ENCODE results near the gene DHX9. TPM values are rescaled to one million over a fixed set of nuclear protein-coding genes. Genes with fewer than 3 reads are reported as not detected.

DHX9 gene
- total RNA-seq, 3 donors from 2014 or later (not counting 1 experiment from before 2014, with no cell fraction given), result 208 to 226 (median 226) TPM

DNA sequence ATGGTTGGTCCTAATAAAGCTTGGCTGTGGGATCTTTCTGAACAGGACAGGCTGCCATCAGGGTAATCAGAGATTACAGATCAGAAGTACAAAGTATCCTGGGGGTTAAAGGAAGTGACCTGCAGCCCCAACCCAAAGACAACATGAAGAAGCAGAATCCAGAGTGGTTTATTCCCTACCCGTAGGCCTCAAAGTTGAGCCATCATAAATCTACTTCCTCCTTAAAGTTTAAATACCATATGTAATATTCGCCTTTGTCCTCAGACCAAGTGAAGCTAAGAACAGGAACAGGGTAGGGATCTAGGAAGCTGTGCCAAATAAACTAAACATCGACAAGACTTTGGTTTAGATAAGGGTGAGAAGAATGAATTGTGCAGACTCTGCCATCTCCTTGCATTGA lies 15.9 kb upstream of the DHX9 start:
- H3K4me1 ChIP-seq (ENCODE audit: control insufficient read depth, insufficient read depth, low read length), result no peaks in the 10 kb centered on the region
- intact Hi-C loops (cut with micrococcal nuclease), result no loop called here
- WGBS (ENCODE audit: insufficient coverage), result 84% methylated on average over 3 of the region's 3 CpGs
- H3K9me3 ChIP-seq (ENCODE audit: control insufficient read depth, insufficient read depth, low read length), result no peaks in the 10 kb centered on the region
- no peak overlapping the region for H3K27ac ChIP-seq (ENCODE audit: low read length)
- Mint-ChIP-seq H3K4me1 (no peaks in the 10 kb centered on the region), H3K27ac (no peak overlapping the region), H3K36me3 (no peaks in the 10 kb centered on the region), H3K4me3 (no peak overlapping the region), H3K27me3 (ENCODE audit: low read depth in 2 of 2) (peaks cover 2 to 6% of the 10 kb centered on the region in 2 donors), H3K9me3 (no peaks in the 10 kb centered on the region)
- H3K27me3 ChIP-seq (ENCODE audit: control insufficient read depth, insufficient read depth, low read length), result no peaks in the 10 kb centered on the region
- ATAC-seq (no peak), DNase-seq (no peak)
- no peak overlapping the region for H3K4me3 ChIP-seq (ENCODE audit: low read length)
- TF ChIP-seq, protein P1, sequence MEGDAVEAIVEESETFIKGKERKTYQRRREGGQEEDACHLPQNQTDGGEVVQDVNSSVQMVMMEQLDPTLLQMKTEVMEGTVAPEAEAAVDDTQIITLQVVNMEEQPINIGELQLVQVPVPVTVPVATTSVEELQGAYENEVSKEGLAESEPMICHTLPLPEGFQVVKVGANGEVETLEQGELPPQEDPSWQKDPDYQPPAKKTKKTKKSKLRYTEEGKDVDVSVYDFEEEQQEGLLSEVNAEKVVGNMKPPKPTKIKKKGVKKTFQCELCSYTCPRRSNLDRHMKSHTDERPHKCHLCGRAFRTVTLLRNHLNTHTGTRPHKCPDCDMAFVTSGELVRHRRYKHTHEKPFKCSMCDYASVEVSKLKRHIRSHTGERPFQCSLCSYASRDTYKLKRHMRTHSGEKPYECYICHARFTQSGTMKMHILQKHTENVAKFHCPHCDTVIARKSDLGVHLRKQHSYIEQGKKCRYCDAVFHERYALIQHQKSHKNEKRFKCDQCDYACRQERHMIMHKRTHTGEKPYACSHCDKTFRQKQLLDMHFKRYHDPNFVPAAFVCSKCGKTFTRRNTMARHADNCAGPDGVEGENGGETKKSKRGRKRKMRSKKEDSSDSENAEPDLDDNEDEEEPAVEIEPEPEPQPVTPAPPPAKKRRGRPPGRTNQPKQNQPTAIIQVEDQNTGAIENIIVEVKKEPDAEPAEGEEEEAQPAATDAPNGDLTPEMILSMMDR (IDR thresholded peaks at IDR 0.05), result no peak
- peaks cover 1% of the 10 kb centered on the region for H3K36me3 ChIP-seq (ENCODE audit: control insufficient read depth, insufficient read depth, low read length)

DNA sequence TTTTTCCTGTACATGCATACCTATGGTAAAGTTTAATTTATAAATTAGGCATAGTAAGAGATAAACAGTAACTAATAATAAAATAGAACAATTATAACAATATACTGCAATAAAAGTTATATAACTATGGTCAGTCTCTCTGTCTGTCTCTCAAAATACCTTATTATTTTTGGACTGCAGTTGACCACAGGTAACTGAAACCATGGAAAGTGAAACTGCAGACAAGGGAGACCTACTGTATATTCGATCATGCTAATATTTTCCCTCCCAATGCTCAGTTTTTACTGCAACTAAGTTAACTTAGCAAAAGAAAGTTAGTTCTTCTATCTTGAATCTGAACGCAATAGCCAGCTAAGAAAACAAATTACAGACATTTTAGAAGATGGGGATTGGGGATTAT lies 12.3 kb upstream of the DHX9 start:
- 57% methylated on average over 1 of the region's 2 CpGs for WGBS (ENCODE audit: insufficient coverage)
- H3K27ac Mint-ChIP-seq, result no peak overlapping the region
- H3K4me1 ChIP-seq (ENCODE audit: control insufficient read depth, insufficient read depth, low read length), result no peaks in the 10 kb centered on the region
- H3K36me3 ChIP-seq (ENCODE audit: control insufficient read depth, insufficient read depth, low read length), result no peaks in the 10 kb centered on the region
- TF ChIP-seq, protein P1 (IDR thresholded peaks at IDR 0.05), result no peak
- no peaks in the 10 kb centered on the region for H3K4me1 Mint-ChIP-seq
- peaks cover 2 to 6% of the 10 kb centered on the region in 2 donors for H3K27me3 Mint-ChIP-seq (ENCODE audit: low read depth in 2 of 2)
- no peak overlapping the region for H3K4me3 ChIP-seq (ENCODE audit: low read length)
- H3K27me3 ChIP-seq (ENCODE audit: control insufficient read depth, insufficient read depth, low read length), result no peaks in the 10 kb centered on the region
- intact Hi-C loops (cut with micrococcal nuclease), result no loop called here
- ATAC-seq, result no peak
- H3K9me3 Mint-ChIP-seq, result no peaks in the 10 kb centered on the region
- DNase-seq, result no peak
- no peaks in the 10 kb centered on the region for H3K36me3 Mint-ChIP-seq
- no peak overlapping the region for H3K27ac ChIP-seq (ENCODE audit: low read length)
- H3K4me3 Mint-ChIP-seq, result no peak overlapping the region
- no peaks in the 10 kb centered on the region for H3K9me3 ChIP-seq (ENCODE audit: control insufficient read depth, insufficient read depth, low read length)

DNA sequence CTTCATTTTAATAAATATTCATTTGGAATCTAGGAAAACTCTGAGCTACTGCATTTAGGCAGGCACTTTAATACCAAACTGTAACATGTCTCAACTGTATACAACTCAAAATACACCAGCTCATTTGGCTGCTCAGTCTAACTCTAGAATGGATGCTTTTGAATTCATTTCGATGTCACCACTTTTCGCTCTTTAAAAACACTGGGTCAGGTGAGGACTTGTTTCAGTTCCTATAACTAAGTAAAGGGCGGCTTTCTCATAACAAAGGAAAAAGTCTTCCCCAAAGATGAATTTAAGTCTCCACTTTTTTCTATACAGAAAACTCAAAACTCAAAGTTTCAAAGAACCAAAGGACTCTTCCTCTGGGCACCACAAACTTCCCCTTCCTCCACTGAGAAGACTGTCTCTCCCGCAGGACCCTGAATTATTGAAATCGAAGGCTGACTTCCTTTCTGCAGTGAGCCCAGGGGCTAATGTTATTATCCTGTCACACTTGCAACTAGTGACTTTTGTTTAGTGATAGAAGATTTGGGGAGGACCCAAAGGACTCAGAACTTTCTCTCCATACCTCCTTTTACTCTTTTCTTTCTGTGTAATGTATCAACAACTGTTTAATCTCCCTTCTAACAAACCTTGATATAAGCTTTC lies 9.7 kb upstream of the DHX9 start:
- DNase-seq, result no peak
- no peaks in the 10 kb centered on the region for H3K9me3 ChIP-seq (ENCODE audit: control insufficient read depth, insufficient read depth, low read length)
- H3K36me3 Mint-ChIP-seq, result no peaks in the 10 kb centered on the region
- no peak overlapping the region for H3K4me3 Mint-ChIP-seq
- H3K27me3 ChIP-seq (ENCODE audit: control insufficient read depth, insufficient read depth, low read length), result no peaks in the 10 kb centered on the region
- intact Hi-C loops (cut with micrococcal nuclease), result no loop called here
- H3K27ac Mint-ChIP-seq, result no peak overlapping the region
- TF ChIP-seq, protein P1 (IDR thresholded peaks at IDR 0.05), result no peak
- no peaks in the 10 kb centered on the region for H3K9me3 Mint-ChIP-seq
- no peak overlapping the region for H3K27ac ChIP-seq (ENCODE audit: low read length)
- ATAC-seq, result no peak
- H3K4me3 ChIP-seq (ENCODE audit: low read length), result no peak overlapping the region
- H3K4me1 ChIP-seq (ENCODE audit: control insufficient read depth, insufficient read depth, low read length), result no peaks in the 10 kb centered on the region
- peaks cover 0 to 2% of the 10 kb centered on the region in 2 donors for H3K27me3 Mint-ChIP-seq (ENCODE audit: low read depth in 2 of 2)
- no peaks in the 10 kb centered on the region for H3K36me3 ChIP-seq (ENCODE audit: control insufficient read depth, insufficient read depth, low read length)
- 46% methylated on average over 5 of the region's 5 CpGs for WGBS (ENCODE audit: insufficient coverage)
- H3K4me1 Mint-ChIP-seq, result no peaks in the 10 kb centered on the region

DNA sequence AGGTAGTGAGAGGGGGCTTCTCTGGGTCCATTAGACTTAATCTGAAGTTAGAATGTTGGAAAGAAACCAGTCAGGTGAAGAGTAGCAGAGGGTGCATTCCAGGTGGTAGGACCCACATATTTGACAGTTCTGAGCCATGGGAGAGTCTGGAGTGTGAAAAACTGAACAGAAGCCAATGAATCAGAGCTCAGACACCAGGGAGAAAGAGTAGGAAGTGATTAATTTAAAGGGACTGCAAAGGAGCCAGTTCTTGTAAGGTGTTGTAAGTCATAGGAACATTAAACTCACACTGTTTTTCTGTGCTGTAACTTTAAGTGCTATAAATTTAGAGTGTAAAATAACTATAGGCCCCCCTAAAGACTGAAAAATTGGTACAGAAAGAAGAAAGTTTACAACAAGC lies 5.9 kb upstream of the DHX9 start:
- Mint-ChIP-seq H3K36me3 (no peaks in the 10 kb centered on the region), H3K27me3 (ENCODE audit: low read depth in 2 of 2) (peaks cover 4 to 8% of the 10 kb centered on the region in 2 donors), H3K27ac (no peak overlapping the region), H3K4me3 (no peak overlapping the region), H3K9me3 (no peaks in the 10 kb centered on the region), H3K4me1 (no peaks in the 10 kb centered on the region)
- Histone ChIP-seq H3K27me3 (ENCODE audit: control insufficient read depth, insufficient read depth, low read length) (no peaks in the 10 kb centered on the region), H3K4me1 (ENCODE audit: control insufficient read depth, insufficient read depth, low read length) (no peaks in the 10 kb centered on the region), H3K27ac (ENCODE audit: low read length) (no peak overlapping the region), H3K36me3 (ENCODE audit: control insufficient read depth, insufficient read depth, low read length) (no peaks in the 10 kb centered on the region), H3K9me3 (ENCODE audit: control insufficient read depth, insufficient read depth, low read length) (no peaks in the 10 kb centered on the region), H3K4me3 (ENCODE audit: low read length) (no peak overlapping the region)
- ATAC-seq (no peak), DNase-seq (no peak)
- TF ChIP-seq, protein P1 (IDR thresholded peaks at IDR 0.05), result no peak
- intact Hi-C loops (cut with micrococcal nuclease), result loop anchor here (10.0 kb wide), 1 partner anchor 642 kb away; the partner anchor contains the start of gene SMG7

All from natural killer cell (primary cell).